ENCODE data around the gene SLC25A21.

GRCh38 chr14:37118673-37119366, 53.6 kb downstream of the SLC25A21 start:
- TF ChIP-seq, protein P1, sequence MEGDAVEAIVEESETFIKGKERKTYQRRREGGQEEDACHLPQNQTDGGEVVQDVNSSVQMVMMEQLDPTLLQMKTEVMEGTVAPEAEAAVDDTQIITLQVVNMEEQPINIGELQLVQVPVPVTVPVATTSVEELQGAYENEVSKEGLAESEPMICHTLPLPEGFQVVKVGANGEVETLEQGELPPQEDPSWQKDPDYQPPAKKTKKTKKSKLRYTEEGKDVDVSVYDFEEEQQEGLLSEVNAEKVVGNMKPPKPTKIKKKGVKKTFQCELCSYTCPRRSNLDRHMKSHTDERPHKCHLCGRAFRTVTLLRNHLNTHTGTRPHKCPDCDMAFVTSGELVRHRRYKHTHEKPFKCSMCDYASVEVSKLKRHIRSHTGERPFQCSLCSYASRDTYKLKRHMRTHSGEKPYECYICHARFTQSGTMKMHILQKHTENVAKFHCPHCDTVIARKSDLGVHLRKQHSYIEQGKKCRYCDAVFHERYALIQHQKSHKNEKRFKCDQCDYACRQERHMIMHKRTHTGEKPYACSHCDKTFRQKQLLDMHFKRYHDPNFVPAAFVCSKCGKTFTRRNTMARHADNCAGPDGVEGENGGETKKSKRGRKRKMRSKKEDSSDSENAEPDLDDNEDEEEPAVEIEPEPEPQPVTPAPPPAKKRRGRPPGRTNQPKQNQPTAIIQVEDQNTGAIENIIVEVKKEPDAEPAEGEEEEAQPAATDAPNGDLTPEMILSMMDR (IDR thresholded peaks at IDR 0.05) = no peak
- TF ChIP-seq POLR2AphosphoS5 (IDR thresholded peaks at IDR 0.05; ENCODE audit: low read depth, low read length) (no peak), REST (IDR thresholded peaks at IDR 0.05; ENCODE audit: insufficient read depth in 1 of 2, low read depth in 2 of 2, low read length in 1 of 2) (no peak), SIN3A (IDR thresholded peaks at IDR 0.05; ENCODE audit: borderline replicate concordance, insufficient read depth, low read depth, low read length) (no peak), TCF7L2 (IDR thresholded peaks at IDR 0.05; ENCODE audit: low read depth, low read length) (no peak)
